Breast epithelium (tissue), 3 donors: Measurements from ENCODE around the gene LMX1B.

ENCODE experiments used
- POLR2A ChIP-seq: fragments of 450-650 bp; IDR thresholded peaks from one replicate; pipeline ENCODE4 v1.6.1; 2016; ENCODE audit warnings: antibody characterized with exemption, mild to moderate bottlenecking, moderate library complexity
- POLR2AphosphoS5 ChIP-seq, 3 donors: sonication (generic); formaldehyde crosslinking; IDR thresholded peaks; one replicate each; pipeline ENCODE4 v1.6.1; 2017; ENCODE audit warnings: antibody characterized with exemption in 3 of 3
- TF ChIP-seq, protein P1 (sequence below), 3 donors: fragments of 450-650 bp; IDR thresholded peaks; one replicate each; pipeline ENCODE4 v1.5.1; 2016 to 2017; ENCODE audit warnings: antibody characterized with exemption in 3 of 3, mild to moderate bottlenecking in 3 of 3, moderate library complexity in 3 of 3

DNA sequence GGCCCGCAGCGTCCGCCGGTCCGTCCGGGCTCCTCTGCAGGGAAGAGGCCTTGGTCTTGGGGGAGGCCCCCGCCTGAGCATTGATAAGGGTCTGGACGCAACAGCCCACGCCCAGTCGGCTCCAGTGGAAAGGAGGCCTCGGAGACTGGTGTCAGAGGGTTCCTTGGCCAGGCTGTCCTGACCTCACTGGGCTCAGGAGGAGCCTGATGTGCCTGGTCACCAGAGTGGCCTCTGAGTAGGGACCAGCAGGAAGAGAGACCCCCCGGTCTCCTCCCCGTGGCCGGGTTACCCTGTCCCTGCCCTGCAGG lies 13.2 kb downstream of the LMX1B start:
- TF ChIP-seq, protein P1, sequence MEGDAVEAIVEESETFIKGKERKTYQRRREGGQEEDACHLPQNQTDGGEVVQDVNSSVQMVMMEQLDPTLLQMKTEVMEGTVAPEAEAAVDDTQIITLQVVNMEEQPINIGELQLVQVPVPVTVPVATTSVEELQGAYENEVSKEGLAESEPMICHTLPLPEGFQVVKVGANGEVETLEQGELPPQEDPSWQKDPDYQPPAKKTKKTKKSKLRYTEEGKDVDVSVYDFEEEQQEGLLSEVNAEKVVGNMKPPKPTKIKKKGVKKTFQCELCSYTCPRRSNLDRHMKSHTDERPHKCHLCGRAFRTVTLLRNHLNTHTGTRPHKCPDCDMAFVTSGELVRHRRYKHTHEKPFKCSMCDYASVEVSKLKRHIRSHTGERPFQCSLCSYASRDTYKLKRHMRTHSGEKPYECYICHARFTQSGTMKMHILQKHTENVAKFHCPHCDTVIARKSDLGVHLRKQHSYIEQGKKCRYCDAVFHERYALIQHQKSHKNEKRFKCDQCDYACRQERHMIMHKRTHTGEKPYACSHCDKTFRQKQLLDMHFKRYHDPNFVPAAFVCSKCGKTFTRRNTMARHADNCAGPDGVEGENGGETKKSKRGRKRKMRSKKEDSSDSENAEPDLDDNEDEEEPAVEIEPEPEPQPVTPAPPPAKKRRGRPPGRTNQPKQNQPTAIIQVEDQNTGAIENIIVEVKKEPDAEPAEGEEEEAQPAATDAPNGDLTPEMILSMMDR (IDR thresholded peaks at IDR 0.05) = no peak
- TF ChIP-seq POLR2A (no peak), POLR2AphosphoS5 (IDR thresholded peaks at IDR 0.05) (no peak)
